Activated effector memory CD4-positive, alpha-beta T cell treated with Interleukin-2 at 50 U/mL for 16 hours (primary cell): ENCODE results near the gene HDAC4.

ENCODE experiments used
- DNase-seq: peaks from one replicate; pipeline ENCODE4 v3.0.0-alpha.2; 2020

HDAC4 gene

DNA sequence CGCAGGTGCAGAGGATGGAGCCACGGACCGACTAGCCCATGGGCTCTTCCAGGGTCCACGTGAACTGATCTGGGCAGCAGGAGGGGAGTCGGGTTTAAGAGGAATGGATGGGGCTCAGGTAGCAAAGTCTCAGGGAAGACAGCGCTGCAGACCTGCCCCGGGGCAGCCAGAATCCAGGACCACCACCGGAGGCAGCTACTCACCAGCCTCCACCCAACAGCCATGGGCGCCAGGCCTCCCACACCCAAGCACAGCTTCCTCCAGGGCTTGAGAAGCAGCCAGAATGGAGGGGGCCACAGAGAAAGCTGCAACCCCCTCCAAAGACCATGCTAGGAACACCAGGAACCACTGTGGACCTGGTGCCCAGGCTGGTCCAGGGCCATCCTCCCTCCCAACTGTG, 388.6 kb downstream of the HDAC4 start:
- DNase-seq, result no peak

DNA sequence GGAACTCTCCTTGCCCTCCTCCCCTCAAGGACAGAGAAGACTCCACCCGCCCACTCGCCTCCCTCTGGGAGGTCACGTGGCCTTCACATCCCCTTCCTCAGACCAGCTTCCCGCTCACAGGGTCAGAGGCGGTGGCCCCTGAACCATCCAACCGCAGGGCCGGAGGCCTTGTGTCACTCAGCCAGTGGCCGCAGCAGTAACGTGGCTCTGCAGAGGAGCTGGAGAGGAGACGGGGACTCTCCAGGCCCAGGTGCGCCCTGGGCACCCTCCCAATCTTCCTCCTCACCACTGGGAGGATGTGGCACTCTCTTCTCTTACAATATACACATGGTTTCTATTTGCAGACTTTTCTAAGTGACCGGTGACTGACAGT, 391.2 kb downstream of the HDAC4 start:
- no peak for DNase-seq

DNA sequence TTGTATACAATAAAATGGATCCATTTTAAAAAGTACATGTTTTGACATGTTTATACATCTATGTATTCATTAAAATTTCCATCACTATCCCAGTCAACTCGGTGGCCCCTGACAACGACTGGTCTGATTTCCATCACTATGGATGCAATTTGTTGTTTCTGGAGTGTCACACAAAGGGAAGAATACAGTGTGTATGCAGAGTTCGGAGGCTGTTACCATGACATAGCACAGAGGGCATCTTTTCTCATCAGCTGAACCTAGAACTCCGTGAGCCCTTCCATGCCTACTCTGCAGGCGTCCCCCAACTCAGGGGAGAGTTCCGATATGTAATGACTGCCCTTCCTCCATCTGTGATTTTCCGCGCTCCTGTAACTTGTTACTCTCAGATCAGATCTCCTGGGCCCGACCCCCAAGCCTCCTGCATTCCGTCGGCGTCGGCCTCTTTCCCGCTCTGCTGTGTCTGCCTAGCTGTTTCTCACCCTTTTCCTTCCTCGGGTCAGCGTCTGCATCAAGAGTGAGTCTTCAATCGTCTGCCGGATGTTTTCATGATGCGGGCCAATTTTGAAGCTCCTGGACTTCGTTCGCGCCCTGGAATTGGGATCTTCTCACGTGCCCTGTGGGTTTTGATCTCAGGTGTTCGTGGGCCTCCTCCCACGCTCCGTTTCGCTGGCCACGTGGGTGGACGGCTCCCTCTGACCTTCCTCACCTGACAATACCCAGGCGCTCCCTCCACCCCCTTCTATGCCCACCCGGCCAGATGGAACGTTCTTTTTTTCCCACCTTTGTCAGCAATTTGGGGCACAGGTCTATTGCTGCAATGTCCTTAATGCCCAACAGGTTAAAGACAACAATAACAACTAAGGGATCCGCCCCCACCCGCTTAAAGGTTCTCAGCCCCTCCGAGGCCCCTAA, 391.9 kb downstream of the HDAC4 start:
- DNase-seq, result no peak

DNA sequence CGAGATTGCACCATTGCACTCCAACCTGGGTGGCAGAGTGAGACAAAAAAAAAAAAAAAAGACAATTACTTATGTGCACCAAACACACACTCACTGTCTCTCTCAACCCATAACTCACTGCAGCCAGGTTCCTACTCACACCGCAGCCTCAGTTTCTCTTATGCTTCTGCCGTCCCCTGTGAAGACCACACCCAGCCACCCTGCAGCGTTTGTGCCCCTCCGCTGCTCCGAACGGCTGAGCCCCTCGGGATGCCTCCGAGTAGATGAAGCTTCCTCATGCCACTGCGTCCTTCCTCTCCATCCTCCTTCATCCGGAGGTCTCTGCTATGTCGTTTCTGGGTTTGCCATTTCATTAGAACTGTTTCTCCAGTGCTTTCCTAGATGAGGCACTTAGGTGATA, 392.8 kb downstream of the HDAC4 start:
- DNase-seq, result no peak

DNA sequence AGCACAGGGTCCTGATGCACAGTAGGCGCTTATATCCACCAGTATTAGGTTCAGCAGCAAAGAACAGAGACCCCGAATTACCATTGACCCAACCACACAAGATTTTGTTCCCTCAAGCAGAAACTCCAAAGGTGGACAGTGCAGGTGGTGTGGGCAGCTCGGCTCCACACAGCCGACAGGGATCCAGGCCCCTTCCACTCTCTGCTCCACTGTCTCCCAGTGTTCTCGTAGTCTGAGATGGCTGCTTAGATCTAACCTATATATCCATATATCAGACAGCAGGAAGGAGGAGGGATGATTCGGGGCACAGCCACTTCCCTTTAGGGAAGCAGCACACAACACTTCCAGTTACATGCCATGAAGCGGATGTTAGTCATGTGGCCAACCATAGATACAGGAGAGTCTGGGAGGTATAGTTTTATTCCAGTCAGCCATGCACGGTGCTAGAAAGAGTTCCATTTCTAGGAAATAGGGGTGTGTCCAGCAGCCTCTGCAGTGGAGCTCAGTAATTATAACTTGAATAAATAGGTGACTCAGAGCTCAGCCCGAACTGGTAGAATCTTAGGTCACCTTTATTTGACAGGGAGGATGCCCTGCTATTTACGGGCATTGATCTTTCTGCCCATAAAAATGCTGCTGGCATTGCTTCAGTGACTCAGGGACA, 394.1 kb downstream of the HDAC4 start:
- DNase-seq, result no peak

DNA sequence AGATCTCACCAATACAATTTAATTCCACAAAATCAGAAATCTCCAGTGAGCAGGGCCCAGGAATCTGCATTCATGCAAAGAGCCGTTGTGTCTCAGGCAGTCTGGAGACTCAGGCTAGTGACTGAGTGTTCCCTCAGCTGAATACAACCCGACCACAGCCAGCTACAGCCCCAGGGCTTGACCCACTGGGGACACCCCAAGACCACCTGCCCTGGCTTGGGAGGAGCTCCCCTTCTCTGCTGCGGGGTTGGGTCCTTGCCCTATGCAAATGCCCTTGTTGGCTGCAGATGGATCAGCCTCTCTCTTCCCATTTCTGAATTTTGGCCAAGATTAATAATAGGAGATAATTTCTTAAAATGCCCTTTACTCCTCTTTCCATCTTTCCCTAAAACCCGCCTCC, 395.2 kb downstream of the HDAC4 start:
- DNase-seq, result no peak

DNA sequence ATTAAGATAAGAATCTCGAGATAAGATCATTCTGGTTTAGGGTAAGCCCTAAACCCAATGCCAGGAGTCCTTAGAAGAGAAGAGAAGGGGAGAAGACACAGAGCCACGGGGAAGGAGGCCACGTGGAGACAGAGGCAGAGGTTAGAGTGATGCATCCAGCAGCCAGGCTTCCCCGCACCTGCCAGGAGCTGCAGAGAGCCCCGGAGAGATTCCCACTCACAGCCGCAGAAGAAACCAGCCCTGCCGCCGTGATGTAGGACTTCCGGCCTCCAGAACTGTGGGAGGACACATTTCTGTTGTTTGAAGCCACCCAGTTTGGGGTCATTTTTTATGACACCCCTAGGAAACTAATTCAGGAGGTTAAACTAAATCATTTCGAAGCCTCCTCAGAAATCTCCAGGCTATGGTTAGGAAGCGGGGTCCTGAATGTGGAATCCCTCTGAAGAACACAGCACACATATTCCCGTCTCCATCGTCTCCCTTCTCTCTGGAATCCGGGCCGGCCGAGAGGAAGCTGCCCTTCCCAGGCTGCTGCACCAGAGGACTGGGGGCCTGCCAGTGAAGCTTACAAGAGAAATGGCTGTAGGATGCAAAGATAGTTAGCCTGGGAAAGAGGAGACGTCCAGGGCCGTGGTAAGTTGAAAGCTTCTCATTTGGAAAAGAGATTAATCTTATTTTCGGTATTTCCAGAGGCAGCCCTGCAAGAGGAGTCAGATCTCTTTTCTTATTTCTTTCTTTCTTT, 396.4 kb downstream of the HDAC4 start:
- DNase-seq, result no peak

DNA sequence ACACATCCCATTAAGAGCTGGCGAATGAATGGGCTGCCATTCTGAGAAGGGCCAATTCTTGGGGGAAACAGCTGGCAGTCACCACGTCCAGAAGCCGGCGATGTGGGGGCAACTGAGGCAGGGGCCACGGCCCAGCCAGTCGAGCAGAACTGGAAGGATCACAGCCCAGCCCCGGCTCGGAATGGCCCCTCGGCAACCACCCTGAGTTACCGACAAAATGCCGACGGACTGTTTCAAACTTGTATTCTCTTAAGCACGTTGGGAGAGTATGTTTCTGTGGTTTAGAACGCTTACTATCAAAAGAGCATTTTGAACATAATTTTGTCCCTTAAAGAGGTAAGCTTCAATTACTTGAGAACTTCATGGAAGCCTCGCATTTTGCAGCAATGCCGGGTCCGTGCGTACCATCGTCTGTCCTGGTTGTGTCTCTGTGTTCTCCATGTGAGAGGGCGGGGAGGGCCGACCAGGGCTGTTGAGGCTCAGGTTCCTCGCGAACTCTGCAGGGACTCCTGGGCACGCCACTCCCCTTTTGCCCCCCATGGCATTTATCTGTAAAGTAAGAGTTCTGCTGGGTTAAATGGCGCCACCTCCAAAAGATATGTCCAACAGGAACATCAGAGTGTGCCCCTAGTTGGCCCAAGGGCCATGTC, 397.1 kb downstream of the HDAC4 start:
- DNase-seq, result no peak

DNA sequence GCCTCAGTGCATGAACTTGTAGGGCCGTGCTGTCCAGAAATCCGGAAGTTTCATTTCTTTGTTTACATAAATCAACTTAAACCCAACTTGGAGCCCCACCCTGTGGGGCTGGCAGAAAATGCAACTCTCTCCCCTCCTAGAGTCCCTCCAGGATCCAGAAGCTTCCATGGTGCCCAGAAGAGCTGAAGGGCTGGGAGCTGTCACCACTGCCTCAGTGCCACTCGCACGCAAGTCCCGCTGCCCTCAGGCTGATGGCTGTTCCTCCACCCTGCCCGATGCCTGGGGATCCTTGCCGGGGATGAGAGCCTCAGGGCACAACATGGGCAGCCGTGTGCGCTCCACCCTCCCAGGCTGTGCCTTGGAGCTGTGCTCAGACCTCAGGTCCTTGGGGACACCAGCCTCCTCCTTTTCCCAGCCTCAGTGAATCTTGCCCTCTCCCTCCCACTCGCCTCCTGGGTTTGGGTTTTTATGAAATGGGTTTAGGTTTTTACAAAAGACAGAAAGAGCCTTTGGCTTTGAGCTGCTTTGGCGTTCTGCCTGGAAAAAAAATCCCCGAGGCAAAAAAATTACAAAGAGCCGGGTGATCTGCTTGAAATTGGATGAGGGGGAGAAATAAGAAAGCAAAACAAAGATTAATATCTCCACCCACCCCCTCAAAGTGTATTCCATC, 397.7 kb downstream of the HDAC4 start:
- no peak for DNase-seq

DNA sequence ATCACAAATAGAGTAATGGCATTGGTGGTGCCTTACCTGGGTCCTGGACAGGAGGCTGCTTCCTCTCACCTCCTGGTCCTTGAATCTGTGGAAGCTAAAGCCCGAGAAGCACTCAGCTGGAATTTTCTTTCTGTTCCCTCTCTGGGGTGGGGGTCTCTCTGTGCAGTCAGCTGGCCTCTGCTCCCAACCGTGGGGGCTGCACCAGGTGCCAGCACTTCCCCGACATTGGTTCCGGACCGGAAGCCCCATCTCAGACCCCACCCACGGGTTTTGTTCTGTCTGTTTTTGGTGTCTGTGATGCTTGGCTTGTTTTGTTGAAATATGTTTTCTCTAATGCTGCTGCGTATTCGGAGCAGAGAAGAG, 398.2 kb downstream of the HDAC4 start:
- no peak for DNase-seq

DNA sequence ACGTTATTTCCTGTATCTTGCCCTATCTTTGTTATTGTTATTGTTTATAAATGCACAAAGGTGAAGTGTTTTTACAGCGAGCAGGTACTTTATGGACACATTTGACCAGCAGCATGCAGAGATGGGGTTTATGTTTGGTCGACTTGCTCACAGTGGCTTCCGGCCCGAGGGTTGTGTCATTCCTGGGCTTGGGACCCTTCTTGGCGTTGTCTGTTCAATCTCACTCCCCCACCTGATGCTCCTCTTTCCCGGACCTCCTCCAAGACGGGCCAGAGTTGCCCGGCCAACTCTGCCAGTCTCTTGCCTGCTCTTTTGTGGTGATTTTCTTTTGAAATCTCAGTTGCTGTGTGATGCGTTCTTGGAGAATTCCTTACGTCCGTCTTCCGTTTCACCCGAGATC, 399.0 kb downstream of the HDAC4 start:
- DNase-seq, result no peak

DNA sequence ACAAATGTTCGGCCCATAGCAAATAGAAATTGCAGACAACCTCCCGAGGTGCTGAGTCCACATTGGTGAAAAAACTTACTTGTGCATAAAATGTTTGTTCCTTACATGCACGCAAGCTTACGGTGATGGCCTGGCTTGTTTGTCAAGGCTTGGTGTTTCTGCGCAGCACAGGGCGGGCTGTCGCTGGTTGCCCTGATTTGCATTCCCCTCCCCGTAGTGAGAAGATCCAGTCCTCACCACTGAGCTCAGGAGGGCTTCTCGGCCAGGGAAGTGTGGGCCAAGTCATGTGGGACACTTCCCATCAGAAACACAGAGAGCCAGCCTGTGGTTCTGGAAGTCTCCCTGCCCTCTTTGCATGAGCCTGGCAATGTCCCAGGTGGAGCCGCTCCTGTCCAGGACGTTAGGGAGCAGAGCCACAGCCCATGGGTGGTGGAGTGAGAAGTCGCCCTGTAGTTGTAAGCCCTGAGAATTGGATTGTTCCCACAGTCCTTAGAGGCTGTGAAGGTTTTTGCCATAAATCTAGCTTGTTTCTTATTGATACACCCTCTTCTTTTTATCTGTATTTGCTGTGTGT, 400.2 kb downstream of the HDAC4 start:
- no peak for DNase-seq

DNA sequence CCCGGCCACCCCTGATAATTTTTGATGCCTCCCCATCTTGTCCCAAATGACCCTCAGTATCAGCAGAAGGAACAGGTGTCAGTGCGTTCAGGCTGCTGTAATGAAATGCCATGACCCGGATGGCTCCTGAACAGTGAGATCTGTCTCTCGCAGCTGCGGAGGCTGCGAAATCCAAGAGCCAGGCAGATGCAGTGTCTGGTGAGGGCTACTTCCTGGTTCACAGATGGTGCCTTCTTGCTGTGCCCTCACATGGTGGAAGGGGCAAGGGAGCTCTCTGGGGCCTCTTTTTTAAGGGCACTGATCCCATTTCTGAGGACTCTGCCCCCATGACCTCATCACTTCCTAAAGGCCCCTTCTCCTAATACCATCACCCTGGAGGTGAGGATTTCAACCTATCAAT, 400.7 kb downstream of the HDAC4 start:
- DNase-seq, result no peak

DNA sequence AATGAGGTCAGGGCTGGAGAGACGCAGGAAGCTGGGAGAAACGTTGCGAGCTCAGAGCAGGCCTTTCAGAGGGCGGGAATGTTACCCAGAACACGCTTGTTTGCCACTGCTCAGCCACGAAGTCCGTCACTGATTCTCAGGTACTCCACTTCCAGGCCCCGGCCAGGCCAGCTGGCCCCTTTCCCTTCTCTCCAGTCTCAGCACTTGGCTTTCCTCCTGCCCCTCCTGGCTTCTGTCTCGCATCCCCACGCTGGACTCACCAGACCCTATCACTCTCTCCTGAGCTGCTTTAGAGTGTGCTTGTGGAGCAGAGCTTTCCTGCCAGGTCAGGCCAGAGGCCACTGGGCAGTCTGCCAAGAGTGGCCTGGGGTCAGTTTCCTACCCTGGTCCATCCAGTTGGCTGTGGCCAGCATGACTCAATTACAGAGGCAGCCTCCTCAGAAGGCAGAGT, 401.5 kb downstream of the HDAC4 start:
- no peak for DNase-seq

DNA sequence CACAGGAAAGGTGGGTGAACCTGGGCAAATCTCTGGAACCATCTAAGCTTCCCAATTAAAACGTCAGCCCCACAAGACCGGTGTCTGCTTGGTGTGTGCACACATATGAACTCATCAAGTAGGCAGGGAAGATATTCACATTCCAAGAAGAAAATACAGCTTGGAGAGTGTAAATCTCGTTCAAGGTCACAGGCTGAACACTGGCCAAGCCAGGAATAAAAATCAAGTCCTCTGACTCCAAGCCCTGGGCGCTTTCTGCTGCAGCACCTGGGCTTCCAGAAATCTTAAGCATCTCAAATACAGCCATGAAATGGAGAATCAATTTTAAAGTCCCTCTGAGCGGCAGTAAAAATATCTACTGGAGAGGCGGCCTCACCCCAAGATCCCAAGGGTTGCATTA, 402.0 kb downstream of the HDAC4 start:
- DNase-seq, result no peak
